ENCODE measurements around the gene CPB2.

Gene CPB2

DNA sequence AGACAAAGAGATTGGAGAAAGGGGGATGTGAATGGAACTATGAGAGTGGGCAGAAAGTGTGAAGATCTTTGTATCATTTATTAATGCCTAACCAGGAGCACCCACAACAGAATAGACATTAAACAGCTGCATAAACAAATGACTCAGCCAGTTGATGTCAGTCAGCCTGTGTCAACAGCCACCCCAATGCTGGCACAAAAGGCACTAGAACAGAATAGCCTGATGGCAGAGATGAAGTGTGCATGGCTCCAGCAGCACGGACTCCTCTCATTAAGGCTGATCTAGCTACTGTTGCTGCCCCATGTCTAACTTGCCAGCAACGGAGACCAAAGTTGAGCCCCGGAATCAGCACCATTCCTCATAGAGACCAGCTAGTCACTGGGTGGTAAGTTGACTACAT, 7.8 kb downstream of the CPB2 start:
- DNase-seq (ENCODE audit: low spot score), result no peak
- Histone ChIP-seq H3K4me3 (no peak overlapping the region), H3K27ac (no peak overlapping the region)
- TF ChIP-seq, protein P1, sequence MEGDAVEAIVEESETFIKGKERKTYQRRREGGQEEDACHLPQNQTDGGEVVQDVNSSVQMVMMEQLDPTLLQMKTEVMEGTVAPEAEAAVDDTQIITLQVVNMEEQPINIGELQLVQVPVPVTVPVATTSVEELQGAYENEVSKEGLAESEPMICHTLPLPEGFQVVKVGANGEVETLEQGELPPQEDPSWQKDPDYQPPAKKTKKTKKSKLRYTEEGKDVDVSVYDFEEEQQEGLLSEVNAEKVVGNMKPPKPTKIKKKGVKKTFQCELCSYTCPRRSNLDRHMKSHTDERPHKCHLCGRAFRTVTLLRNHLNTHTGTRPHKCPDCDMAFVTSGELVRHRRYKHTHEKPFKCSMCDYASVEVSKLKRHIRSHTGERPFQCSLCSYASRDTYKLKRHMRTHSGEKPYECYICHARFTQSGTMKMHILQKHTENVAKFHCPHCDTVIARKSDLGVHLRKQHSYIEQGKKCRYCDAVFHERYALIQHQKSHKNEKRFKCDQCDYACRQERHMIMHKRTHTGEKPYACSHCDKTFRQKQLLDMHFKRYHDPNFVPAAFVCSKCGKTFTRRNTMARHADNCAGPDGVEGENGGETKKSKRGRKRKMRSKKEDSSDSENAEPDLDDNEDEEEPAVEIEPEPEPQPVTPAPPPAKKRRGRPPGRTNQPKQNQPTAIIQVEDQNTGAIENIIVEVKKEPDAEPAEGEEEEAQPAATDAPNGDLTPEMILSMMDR (IDR thresholded peaks at IDR 0.05), result no peak

DNA sequence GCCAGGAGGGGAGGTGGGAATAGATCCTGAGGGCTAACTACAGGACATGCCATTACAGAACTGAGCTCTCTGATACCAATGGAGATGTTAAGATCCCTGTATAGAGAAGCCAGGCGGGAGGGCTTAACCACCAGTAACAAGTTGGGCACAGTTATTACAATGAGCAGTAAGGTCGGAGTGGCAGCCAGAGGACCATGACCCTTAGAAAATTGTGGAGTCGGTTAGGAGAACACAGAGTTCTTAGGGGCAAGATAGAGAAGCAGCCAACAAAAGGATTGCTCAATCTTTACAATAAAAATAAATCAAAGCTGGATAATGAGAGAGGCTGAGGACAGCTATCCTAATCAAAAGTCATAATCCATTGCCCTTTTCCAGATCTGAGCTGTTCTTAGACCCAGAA, 10.4 kb downstream of the CPB2 start:
- Histone ChIP-seq H3K4me3 (no peak overlapping the region), H3K27ac (no peak overlapping the region)
- TF ChIP-seq, protein P1 (IDR thresholded peaks at IDR 0.05), result no peak

DNA sequence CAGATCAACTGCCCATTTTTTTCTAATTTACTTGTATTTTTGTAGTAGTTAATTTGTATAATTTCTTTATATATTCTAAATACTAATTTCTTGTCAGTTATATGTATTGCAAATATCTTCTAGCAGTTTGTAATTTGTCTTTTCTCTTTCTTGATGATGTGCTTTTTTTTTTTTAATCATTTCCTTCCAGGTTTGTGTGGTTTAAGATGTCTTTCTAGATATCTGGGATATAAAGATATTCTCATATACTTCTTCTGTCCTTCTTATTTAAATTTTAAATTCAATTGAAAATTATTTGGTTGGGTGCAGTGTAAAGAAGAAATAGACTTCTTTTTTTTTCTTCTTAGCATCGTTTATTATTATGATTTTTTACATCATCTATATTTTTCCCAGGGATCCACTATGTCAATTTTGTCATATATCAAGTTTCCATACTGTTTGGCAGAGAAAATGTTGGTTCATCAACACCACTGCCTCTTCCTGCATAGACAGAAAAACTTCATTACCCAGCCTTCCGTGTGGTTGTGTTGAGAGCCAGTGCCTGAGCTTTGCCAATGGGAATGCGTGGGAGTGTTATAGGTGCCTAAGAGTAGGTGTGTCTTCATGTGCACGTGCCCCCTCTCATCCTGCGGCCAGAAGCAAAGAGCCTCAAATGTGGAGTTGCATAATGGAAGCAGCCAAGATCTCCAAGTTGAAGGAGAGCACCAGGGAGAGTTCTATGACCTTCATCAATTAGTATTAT, 15.8 kb downstream of the CPB2 start:
- H3K4me3 ChIP-seq, result no peak overlapping the region
- H3K27ac ChIP-seq, result no peak overlapping the region
- DNase-seq (ENCODE audit: low spot score), result no peak
- TF ChIP-seq, protein P1 (IDR thresholded peaks at IDR 0.05), result no peak

More for the DNA sequence above, 10.4 kb downstream of the CPB2 start:
- DNase-seq (ENCODE audit: low spot score), result no peak

DNA sequence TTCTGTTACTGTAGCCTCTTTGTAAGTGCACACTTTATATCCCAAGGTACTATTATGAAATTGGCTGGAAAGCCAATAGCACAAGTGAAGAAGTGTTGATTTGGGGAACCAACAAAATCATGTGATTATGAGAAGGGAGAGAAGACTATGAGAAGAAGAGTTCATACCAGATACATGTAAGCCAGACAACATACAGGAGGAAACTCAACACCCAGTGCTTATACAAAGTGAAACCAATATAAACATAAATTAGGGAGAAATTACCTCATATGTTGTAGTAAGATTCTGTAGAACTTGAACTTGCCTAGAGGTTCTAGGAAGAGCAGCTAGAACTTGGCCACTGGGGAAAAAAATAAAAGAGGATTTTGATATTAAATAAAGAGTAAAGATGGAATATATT, 17.4 kb downstream of the CPB2 start:
- no peak for DNase-seq (ENCODE audit: low spot score)
- Histone ChIP-seq H3K4me3 (no peak overlapping the region), H3K27ac (no peak overlapping the region)
- TF ChIP-seq, protein P1 (IDR thresholded peaks at IDR 0.05), result no peak

DNA sequence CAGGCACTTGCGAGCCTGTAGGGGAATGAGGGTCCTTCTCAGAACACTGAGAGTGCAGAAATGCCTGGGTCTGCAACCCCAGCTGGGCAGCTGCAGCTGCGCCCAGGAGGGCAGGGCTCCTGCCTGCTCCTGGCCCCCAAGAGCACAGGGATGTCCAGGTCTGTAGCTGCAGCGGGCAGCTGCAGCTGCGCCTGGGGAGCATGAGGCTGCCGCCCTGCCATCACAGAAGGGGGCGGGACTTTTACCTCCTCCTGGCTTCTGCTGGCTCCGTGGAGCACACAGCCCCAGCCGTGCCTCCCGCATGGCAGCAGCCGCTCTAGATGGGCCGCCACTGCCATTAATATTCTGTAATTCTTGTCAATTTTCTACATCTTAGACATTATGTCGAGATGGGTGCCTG, 17.8 kb downstream of the CPB2 start:
- Histone ChIP-seq H3K4me3 (no peak overlapping the region), H3K27ac (no peak overlapping the region)
- TF ChIP-seq, protein P1 (IDR thresholded peaks at IDR 0.05), result no peak
- no peak for DNase-seq (ENCODE audit: low spot score)

DNA sequence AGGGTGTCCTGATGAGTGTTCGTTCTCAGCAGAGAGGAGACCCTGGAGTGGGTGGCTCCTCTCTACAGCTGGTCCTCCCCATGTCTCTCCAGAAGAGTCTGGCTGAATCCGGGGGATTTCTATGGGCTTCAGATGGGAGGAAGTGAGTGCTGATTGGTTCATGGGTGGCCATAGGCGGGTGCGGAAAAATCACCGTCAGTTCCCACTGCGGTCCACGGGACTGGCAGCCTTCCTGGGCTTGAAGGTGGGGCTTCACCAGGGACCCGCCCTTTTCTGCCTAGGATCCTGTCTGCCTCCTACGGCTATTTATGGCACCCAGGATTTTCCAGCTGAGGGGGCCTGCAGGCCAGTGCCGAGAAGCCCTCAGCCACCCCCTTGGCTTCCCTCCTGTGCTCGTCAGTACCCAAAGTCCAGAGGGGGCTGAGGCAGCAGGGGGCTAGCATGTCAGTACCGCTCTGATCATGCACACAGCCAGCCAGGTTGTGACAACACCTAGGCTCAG, 18.4 kb downstream of the CPB2 start:
- H3K4me3 ChIP-seq, result no peak overlapping the region
- DNase-seq (ENCODE audit: low spot score), result no peak
- TF ChIP-seq, protein P1 (IDR thresholded peaks at IDR 0.05), result no peak
- no peak overlapping the region for H3K27ac ChIP-seq

DNA sequence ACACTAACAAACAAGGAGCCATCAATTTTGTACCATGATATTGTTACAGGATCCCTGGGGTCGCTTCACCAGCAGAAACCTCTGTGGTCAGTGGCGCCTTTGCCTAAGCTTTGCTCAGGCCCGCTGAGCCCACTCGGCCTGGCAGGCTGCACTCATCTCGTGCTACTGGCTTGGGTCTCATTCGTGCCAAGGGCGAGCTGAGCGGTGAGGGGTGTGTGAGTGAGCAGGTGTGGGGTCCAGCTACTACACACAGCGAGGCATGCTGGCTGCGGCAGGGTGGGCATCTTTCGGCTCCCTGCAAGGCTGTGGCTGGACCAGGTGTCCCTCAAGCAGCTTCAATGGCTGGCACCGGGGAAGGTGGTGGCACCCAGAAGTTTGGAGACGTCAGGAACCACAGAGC, 19.1 kb downstream of the CPB2 start:
- Histone ChIP-seq H3K4me3 (no peak overlapping the region), H3K27ac (no peak overlapping the region)
- TF ChIP-seq, protein P1 (IDR thresholded peaks at IDR 0.05), result no peak
- DNase-seq (ENCODE audit: low spot score), result no peak
